ENCODE measurements around the gene SLC4A1.

The SLC4A1 gene

DNA sequence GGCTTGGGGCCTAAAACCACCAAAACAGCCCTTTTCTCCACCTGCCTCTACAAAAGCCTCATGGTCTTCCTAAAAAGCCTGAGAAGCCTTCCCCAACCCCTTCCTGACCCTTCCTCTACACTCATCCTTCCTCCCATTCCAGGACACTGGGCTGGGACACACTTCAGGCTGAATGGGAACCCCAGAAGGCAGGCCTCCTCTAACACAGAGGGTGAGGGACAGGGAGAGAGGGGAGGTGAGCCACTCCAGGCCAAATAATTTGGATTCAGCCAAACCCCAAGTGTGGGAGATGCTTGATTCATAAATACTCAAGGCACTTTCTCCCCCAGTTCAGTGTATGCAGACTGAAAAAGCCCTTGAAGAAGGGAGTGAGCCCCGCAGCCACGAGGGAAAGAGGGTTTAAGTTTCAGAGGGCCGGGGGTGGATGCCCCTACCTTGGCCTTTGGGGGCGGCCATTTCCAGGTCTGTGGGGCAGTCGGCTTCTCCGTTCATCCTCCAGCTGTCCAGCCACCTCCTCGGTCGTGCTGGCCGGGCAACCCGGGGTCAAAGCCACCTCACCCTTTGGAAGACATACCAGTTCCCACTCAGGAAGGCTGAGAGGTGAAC, 50.1 kb downstream of the SLC4A1 start:
- TF ChIP-seq GATA1 (IDR thresholded peaks at IDR 0.05; ENCODE audit: low read depth, low read length): no peak
- TF ChIP-seq POLR2A (IDR thresholded peaks at IDR 0.05; ENCODE audit: low read length): no peak
- no peak for DNase-seq

- TF ChIP-seq GATA1 (IDR thresholded peaks at IDR 0.05; ENCODE audit: low read depth, low read length): no peak
- no peak for TF ChIP-seq POLR2A (IDR thresholded peaks at IDR 0.05; ENCODE audit: low read length)
- no peak for DNase-seq
Measured at GRCh38 chr17:44216694-44217093, 51.2 kb downstream of the SLC4A1 start.

- DNase-seq: no peak
- TF ChIP-seq GATA1 (IDR thresholded peaks at IDR 0.05; ENCODE audit: low read depth, low read length) (no peak), POLR2A (IDR thresholded peaks at IDR 0.05; ENCODE audit: low read length) (no peak)
Measured at GRCh38 chr17:44216173-44216572, 51.8 kb downstream of the SLC4A1 start.

DNA sequence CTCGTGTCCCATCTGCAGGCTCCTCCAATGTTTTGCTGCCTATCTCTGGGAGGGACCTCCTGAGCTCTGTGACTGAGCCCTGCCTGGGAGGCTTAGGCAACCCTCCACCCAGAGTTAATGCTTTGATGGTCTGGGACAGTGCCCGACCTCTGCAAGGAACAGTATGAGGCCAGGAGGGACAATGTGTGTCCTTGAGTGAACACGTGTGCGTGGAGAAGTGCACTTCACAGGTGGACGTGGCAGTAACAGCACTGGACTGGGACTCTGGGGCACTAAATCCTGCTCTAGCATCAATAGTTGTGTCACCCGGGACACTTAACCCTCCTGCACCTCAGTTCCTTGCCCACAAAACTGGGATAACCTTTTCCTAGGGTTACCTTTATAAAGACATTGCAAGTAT, 53.0 kb downstream of the SLC4A1 start:
- DNase-seq: no peak
- no peak for TF ChIP-seq POLR2A (IDR thresholded peaks at IDR 0.05; ENCODE audit: low read length)
- no peak for TF ChIP-seq GATA1 (IDR thresholded peaks at IDR 0.05; ENCODE audit: low read depth, low read length)

DNA sequence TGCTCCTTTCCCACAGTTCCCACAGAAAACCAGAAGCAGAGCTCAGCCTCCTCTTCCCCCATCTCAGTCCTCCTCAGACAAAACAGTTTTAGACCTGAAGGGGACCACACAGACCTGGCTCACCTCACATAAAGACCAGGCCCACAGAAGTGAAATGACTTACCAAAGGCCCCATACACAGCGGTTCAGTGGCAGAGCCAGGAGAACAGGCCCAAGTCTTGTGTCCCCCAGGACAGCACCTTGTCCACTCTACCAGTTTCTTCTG, 53.8 kb downstream of the SLC4A1 start:
- DNase-seq: no peak
- no peak for TF ChIP-seq GATA1 (IDR thresholded peaks at IDR 0.05; ENCODE audit: low read depth, low read length)

DNA sequence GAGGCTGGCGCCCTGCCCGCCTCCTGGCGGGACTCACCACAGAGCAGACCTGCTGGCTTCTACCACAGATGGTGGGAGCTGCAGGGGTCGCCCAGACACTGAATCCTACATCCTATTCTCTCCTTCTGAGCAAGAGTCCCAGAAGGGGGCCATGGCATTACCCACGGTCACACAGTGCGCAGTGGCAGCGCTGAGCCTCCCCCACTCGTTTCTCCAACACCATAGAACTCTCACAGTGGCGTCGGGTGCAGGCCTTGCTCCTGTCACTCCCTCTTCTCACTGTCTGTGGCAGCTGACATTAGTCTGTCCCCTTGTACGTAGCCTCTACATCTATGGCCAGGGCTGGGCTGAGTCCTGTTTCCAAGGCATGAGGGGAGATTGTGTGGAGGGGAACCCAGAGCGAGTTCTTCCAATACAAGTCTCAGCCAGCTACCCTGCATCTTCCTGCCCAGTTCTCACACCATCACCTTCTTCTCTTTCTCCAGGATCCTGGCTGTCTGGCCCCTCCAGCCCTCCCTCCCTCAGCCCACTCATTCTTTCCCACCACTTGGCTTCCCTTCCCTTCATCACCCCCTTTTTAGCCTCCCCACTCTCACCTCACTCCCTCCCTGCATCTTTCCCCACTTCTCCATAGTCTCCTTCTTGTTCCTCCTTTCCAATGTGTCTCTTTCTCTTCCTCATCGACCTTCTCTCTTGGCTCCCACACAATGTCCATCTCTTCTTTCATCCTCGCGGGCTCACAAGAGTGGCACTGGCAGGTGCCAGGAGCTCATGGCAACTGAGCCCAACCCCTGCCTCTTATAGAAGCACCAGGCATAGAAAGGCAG, 54.3 kb downstream of the SLC4A1 start:
- DNase-seq: no peak
- TF ChIP-seq POLR2A (IDR thresholded peaks at IDR 0.05; ENCODE audit: low read length) (peak; percentile 55), GATA1 (IDR thresholded peaks at IDR 0.05; ENCODE audit: low read depth, low read length) (no peak)

DNA sequence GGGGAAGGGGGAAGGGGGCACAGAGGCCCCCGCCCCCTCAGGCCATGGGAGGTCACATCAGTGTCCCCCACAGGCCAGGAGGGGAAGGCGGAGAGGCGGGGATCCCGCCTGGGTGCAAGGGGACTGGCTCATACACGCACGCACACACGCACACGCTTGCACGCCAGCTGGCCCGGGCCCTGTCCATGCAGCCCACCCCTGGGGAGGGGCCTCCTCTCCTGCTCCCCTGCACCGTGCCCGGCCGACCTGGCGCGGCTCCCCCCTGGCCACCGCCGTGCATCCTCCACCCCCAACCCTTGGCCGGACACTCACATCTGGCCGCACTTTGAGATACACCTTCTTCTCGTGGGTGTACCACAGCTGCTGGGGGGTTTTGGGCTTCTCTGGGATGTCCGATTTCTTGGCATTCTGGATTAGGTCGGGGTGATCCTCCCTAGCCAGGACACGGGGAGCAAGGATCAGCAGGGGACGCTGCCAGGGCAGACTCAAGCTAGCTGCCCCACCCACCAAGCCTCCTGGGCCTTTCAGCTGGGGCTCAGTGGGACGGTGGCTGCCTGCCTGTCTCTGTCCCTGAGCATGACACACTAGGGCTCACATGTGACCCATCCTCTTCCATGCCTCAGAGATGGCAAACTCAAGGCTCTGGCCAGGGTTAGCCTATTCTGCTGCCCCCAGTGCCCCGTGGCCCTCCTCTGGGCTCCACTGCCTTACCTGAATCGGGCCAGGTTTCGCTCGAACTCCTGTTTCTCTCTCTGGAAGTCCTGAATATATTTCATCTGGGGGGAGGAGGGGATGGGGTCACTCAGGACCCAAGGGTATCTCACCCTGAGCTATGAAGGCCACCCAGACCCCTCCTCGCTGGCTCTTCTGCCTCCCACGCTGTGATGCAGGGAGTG, 55.2 kb downstream of the SLC4A1 start:
- TF ChIP-seq GATA1 (IDR thresholded peaks at IDR 0.05; ENCODE audit: low read depth, low read length) (no peak), POLR2A (IDR thresholded peaks at IDR 0.05; ENCODE audit: low read length) (peak; percentile 56)
- DNase-seq: no peak

- no peak for DNase-seq
- TF ChIP-seq POLR2A (IDR thresholded peaks at IDR 0.05; ENCODE audit: low read length): no peak
- TF ChIP-seq GATA1 (IDR thresholded peaks at IDR 0.05; ENCODE audit: low read depth, low read length): no peak
Measured at GRCh38 chr17:44211281-44212265, 56.4 kb downstream of the SLC4A1 start.

DNA sequence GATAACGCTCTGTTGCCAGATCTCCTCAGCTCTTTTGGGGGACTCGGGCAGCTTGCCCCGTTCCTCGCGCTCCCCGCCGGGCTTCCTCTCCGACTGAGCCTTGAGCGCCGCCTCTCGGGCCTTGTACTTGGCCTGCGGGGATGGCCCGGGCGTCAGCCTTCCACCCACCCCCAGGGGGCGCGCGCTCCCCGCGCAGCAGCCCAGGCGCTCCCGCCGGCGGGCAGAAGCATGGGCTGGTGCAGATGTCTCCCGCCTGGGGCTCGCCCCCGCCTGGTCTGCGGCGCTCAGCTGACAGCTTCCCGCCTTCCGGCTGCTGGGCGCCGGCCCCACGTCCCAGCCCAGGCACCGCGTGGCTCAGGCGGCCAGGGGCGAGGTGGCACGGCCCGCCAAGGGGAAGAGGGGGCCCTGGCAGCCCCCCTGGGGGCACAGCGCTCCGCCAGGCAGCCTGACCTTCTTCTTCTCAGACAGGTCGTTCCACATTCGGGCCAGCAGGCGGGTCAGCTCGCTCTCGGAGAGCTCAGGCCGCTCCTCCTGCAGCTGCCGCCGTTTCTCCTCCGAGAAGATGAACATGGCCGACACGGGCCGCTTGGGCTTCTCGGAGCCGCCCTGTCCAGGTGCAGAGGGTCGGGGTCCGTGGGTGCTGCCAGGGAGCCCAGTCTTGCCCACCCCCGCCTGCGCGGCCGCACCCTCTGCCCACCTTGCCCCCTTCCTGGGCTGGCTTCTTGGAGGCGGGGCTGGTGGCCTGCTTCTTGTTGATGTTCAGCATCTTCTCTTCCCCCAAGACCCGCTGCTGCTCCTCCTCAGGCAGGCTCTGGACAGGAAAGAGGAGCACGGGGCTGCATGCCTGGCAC, 57.4 kb downstream of the SLC4A1 start:
- DNase-seq: peak; percentile 95 to 96
- TF ChIP-seq POLR2A (IDR thresholded peaks at IDR 0.05; ENCODE audit: low read length) (peak; percentile 49), GATA1 (IDR thresholded peaks at IDR 0.05; ENCODE audit: low read depth, low read length) (no peak)

DNA sequence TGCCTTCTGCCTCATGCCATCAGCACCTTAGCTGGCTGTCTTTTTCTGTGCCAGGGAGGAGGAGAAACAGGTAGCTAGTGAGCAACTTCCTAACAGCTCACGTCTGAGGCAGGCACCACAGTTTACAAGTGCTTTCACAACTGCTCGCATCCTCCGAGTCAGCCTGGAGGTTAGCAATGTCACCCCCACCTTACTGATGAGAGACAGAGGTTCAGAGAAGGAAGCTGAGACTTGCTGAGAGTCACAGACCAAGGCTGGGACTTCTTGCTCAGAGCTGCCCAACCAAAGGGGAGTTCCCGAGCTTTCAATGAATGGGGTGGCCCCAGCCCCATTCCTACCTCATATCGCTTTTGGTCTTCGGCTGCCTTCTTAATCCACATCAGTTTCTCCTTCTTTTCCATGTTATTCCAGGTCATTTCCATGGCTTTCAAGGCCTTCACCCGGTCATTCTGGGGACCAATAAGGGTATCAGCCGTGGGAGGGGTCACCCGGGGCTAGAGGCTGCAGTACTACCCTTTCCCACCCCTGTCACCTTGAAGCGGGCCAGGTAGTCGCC, 58.1 kb downstream of the SLC4A1 start:
- DNase-seq: no peak
- TF ChIP-seq GATA1 (IDR thresholded peaks at IDR 0.05; ENCODE audit: low read depth, low read length) (no peak), POLR2A (IDR thresholded peaks at IDR 0.05; ENCODE audit: low read length) (no peak)

GRCh38 chr17:44207743-44208142, 60.2 kb downstream of the SLC4A1 start:
- TF ChIP-seq POLR2A (IDR thresholded peaks at IDR 0.05; ENCODE audit: low read length) (no peak), GATA1 (IDR thresholded peaks at IDR 0.05; ENCODE audit: low read depth, low read length) (no peak)
- DNase-seq: peak; percentile 55 to 73

DNA sequence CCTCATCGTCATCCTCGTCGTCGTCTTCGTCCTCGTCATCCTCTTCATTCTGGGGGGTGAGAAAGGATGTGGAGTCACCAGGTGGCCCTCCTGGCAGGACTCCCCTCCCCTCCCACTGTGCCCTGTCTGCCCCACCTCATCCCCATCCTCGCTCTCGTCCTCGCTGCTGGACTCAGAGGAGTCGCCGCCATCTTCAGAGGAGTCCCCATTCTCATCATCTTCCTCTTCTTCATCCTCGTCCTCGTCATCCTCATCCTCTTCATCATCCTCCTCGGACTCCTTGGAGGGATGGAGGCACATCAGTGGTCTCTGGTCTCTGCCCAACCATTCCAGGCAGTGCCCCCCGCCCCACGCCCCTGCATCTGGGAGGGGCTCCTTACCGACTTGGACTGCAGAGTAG, 60.6 kb downstream of the SLC4A1 start:
- TF ChIP-seq GATA1 (IDR thresholded peaks at IDR 0.05; ENCODE audit: low read depth, low read length) (no peak), POLR2A (IDR thresholded peaks at IDR 0.05; ENCODE audit: low read length) (no peak)
- DNase-seq: no peak

All from erythroblast (primary cell).